Measurements from ENCODE around the gene TMEM190.

The TMEM190 gene

GRCh38 chr19:55372316-55373081 lies 4.1 kb upstream of the TMEM190 start:
- no peak for FAIRE-seq

- FAIRE-seq, result no peak
These were observed 3.2 kb upstream of the TMEM190 start for GRCh38 chr19:55373306-55373992.

DNA sequence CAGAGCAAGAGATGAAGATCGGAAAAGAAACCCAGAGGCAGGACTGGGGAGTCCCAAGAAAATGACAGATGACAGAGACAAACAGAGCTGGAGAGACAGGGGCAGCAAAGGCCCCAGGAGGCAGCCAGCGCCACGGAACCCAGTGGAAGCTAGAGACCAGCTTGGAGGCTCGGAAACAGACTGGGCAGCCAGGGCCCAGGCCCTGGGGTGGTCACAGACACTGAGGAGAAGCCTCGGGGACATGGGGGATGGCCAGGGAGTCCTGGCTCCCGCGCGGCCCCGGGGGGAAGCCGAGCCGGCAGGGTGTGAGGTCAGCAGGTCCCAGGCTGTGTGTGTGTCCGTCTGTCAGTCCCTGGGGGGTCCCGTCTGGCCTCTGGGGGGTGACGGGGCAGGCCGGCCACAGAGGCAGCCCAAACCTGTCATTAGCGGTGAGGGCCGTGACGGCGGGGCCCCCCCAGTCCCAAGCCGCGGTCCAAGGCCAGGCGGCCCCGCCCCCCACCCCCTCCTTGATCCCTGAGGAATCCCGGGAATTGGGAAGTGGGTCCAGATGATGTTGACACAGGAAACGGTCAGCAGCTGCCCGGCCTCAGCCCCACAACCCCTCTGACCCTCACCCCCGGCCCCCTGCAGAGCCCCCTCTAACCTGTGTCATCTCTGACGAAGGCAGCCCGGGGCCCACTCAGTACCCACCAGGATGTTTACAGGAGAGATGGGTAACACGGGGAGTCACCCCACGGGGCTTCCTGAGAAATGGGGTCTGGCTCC lies 2.5 kb upstream of the TMEM190 start:
- FAIRE-seq, result no peak

GRCh38 chr19:55377356-55378131 lies 918 bp downstream of the TMEM190 start:
- no peak for FAIRE-seq

DNA sequence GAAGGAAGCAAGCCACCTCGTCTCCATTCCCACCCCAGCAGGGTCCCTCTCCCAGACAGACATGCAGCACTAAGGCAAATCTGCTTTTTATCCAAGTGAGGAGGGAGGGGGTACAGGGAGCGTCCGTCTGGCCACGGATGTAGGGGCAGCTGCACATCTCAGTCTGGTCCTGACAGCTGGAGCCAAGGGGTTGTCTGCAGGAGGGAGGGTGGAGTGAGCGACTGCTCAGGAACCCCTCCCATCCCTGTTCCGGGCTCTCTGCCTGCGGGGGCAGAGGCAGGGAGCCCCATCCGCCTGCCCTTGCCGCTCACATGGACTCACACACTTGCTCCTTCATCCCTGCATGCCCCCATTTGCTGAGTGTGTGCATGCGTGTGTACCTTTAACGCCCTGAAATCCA lies 2.5 kb downstream of the TMEM190 start:
- FAIRE-seq, result no peak

GRCh38 chr19:55382013-55382412 lies 5.4 kb downstream of the TMEM190 start:
- FAIRE-seq, result no peak

GRCh38 chr19:55382522-55383054 lies 6.0 kb downstream of the TMEM190 start:
- no peak for FAIRE-seq

DNA sequence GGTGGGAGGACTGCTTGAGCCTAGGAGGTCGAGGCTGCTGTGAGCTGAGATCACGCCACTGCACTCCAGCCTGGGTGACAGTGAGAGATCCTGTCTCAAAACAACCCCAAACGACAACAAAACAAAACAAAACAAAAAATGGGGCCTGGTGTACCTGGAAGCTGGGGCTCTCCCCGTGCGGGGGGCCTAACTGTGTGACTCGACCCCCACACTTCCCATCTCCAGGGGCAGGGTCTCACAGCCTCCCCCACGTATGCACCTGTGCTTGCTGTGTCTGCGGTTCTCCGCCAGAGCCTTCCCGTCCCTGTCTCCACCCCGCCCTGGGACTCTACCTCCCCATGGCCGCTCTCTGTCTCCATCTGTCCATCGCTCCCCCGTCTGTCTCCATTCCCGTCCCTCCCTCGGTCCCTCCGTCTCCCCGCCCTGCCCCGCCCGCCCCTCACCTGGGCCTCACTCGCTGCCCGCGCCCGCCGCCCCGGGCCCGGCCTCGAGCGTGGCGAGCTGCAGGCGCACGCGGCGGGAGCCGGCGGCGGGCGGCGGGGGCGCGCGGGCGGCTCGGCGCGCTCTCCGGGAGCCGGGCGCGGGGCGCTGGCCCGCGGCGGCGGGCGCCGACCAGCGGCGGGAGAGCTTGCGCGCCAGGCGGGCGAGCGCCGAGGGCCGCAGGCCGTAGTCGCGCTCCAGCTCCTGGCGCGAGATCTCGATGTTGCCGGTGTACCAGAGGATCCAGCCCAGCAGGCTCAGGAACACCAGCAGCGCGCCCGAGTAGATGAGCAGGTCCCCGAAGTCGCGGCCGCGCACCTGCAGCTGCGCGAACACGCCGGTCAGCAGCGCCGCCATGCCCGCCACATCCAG lies 6.9 kb downstream of the TMEM190 start:
- no peak for FAIRE-seq

GRCh38 chr19:55384131-55384919 lies 7.7 kb downstream of the TMEM190 start, which contains the start of gene TMEM238:
TSS of gene TMEM238 (minus strand) at chr19:55384292. CDS start at chr19:55384259, 33 bp downstream.
- no peak for FAIRE-seq

DNA sequence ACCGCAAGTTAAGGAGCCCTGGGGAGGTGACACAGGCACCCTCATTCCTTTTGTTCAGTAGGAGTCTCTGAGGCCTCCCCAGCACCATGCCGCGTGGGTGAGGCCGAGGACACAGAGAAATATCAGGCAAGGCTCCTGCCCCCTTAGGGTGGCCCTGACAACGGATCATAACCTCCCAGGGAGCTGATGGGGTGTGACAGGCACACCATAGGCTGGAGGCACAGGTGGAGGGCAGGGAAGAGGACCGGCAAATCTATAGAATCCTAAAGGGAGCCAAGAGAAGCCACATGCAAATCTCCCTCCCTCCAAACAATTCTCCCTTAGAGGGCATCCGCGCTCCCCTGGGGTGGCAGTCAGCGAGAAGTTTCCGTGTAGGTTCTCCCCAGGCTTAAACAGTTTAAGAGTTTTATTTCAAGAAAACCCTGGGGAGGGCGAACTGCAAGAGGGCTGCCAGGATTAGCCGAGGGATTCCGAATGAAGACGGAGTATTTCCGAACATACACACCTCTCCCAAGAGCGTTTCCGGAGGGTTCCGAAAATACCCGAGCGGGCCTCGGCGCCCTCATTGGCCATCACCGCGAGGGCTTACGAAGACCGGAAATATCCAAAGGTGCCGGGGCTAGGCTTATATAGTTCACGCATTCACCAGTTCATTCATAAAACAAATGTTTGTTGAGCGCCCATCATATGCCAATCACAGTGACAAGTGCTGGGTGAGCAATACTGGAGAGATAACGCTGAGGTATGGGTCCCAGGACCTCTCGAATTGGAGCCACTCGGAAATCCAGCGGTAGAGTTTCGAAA lies 8.5 kb downstream of the TMEM190 start:
- no peak for FAIRE-seq

- peak; percentile 92 for FAIRE-seq
These were observed 9.3 kb downstream of the TMEM190 start, which contains the start of gene RPL28 for GRCh38 chr19:55385724-55386492. TSS of gene RPL28 (plus strand) at chr19:55385932. CDS start at chr19:55386358, 426 bp downstream.

- no peak for FAIRE-seq
These were observed 9.9 kb downstream of the TMEM190 start for GRCh38 chr19:55386493-55386971.

- FAIRE-seq, result no peak
These were observed 11.3 kb downstream of the TMEM190 start for GRCh38 chr19:55387736-55388497.

DNA sequence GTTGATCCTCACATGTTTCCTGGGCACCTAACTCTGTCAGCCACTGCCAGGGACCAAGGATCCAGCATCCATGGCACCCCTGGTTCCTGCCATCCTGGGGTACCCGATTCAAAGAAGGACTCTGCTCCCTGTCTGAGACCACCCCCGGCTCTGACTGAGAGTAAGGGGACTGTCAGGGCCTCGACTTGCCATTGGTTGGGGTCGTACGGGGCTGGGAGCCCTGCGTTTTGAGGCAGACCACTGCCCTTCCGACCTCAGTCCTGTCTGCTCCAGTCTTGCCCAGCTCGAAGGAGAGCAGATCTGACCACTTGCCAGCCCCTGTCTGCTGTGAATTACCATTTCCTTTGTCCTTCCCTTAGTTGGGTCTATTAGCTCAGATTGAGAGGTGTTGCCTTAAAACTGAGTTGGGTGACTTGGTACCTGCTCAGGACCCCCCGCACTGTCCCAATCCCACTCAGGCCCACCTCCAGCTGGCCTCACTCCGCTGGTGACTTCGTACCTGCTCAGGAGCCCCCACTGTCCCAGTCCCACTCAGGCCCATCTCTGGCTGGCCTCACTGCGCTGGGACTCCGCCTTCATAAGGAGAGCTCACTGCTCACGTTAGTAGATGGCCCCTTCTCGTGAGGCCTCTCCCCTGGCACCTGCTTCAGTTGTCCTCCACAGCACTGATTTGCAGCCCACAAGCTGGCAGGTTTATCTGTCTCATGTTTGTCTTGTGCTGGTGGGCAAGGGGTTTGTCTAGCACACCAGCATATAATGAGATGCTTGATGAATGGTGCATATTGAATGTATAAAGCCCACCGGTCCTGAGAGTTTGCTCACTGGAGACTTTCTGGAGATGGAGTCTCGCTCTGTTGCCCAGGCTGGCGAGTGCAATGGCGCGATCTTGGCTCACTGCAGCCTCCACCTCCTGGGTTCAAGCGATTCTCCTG lies 13.0 kb downstream of the TMEM190 start:
- FAIRE-seq, result no peak

DNA sequence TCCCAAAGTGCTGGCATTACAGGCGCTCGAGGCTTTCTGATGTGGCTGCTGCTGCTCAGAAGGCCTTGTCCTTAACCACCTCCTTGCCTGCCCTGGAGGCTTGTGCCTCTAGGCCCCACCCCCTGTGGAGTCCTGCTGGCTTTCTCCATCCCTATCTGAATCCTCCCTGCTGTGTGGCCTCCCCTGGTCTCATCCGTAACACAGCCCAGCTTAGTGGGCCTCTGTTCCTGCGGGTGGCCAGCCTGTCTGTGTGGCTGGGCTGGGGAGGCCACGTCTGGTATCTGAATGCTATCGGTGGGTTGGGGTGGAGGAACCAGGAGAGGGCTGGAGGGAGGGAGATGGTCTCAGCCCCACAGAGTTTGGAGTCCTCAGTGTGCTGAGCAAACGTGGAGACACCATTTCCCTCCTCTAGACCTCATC lies 13.8 kb downstream of the TMEM190 start:
- no peak for FAIRE-seq

- no peak for FAIRE-seq
These were observed 14.6 kb downstream of the TMEM190 start for GRCh38 chr19:55391191-55391670.
